HG02588 (cell line): ENCODE results near the gene TMEM154.

Experiments
- ATAC-seq: cut with Tn5 transposase; IDR thresholded peaks from one replicate; pipeline ENCODE4 v1.9.1; 2021; ENCODE audit warnings: mild to moderate bottlenecking, moderate library complexity; ENCODE audit not compliant: unreplicated experiment

The TMEM154 gene

GRCh38 chr4:152634110-152634760, 45.6 kb downstream of the TMEM154 start:
- ATAC-seq: no peak

GRCh38 chr4:152633118-152633517, 46.7 kb downstream of the TMEM154 start:
- no peak for ATAC-seq

GRCh38 chr4:152630324-152630723, 49.5 kb downstream of the TMEM154 start:
- no peak for ATAC-seq

GRCh38 chr4:152629908-152630307, 49.9 kb downstream of the TMEM154 start:
- ATAC-seq: no peak

GRCh38 chr4:152628128-152628527, 51.7 kb downstream of the TMEM154 start:
- no peak for ATAC-seq

- no peak for ATAC-seq
These were observed 53.0 kb downstream of the TMEM154 start for GRCh38 chr4:152626790-152627189.

GRCh38 chr4:152620915-152621314, 58.9 kb downstream of the TMEM154 start:
- ATAC-seq: no peak

- ATAC-seq: no peak
These were observed 59.6 kb downstream of the TMEM154 start for GRCh38 chr4:152620218-152620617.

GRCh38 chr4:152619556-152619955, 60.2 kb downstream of the TMEM154 start:
- no peak for ATAC-seq

- ATAC-seq: no peak
These were observed 60.8 kb downstream of the TMEM154 start for GRCh38 chr4:152618971-152619370.

- no peak for ATAC-seq
These were observed 63.0 kb downstream of the TMEM154 start for GRCh38 chr4:152616804-152617203.

- no peak for ATAC-seq
These were observed 65.7 kb downstream of the TMEM154 start for GRCh38 chr4:152613841-152614721.

GRCh38 chr4:152613351-152613750, 66.4 kb downstream of the TMEM154 start:
- no peak for ATAC-seq

GRCh38 chr4:152610131-152610530, 69.7 kb downstream of the TMEM154 start:
- no peak for ATAC-seq

GRCh38 chr4:152609481-152609880, 70.3 kb downstream of the TMEM154 start:
- no peak for ATAC-seq

- ATAC-seq: no peak
These were observed 72.6 kb downstream of the TMEM154 start for GRCh38 chr4:152607178-152607577.

GRCh38 chr4:152606753-152607152, 73.0 kb downstream of the TMEM154 start:
- ATAC-seq: no peak

- ATAC-seq: no peak
These were observed 74.0 kb downstream of the TMEM154 start for GRCh38 chr4:152605641-152606335.

- ATAC-seq: no peak
These were observed 74.8 kb downstream of the TMEM154 start for GRCh38 chr4:152605031-152605430.

GRCh38 chr4:152601156-152601555, 78.6 kb downstream of the TMEM154 start:
- ATAC-seq: no peak

GRCh38 chr4:152599636-152600035, 80.2 kb downstream of the TMEM154 start:
- no peak for ATAC-seq

- no peak for ATAC-seq
These were observed 80.7 kb downstream of the TMEM154 start for GRCh38 chr4:152599095-152599494.
